Subcutaneous abdominal adipose tissue (tissue), 5 donors: Measurements from ENCODE around the gene CTAGE4.
"Not testable (repeated sequence)": the region's sequence is repeated elsewhere in the genome, so short reads cannot be mapped to it uniquely, and the experiment has no call there.

Experiments
- H3K27ac ChIP-seq: one replicate; pipeline ENCODE4 v1.7.0; 2013; ENCODE audit warnings: low read depth, mild to moderate bottlenecking, inconsistent platforms, low read length, moderate library complexity
- H3K27me3 ChIP-seq, 5 donors: one replicate each; pipeline ENCODE4 v1.7.0; 2013; ENCODE audit warnings: low read length in 5 of 5, inconsistent platforms in 1 of 5; ENCODE audit not compliant: control insufficient read depth in 5 of 5, insufficient read depth in 4 of 5
- H3K36me3 ChIP-seq, 5 donors: one replicate each; pipeline ENCODE4 v1.7.0; 2013; ENCODE audit warnings: low read length in 5 of 5; ENCODE audit not compliant: control insufficient read depth in 5 of 5, insufficient read depth in 5 of 5
- H3K4me1 ChIP-seq, 5 donors: one replicate each; pipeline ENCODE4 v1.7.0; 2013; ENCODE audit warnings: low read length in 5 of 5, mild to moderate bottlenecking in 3 of 5, moderate library complexity in 1 of 5; ENCODE audit not compliant: control insufficient read depth in 5 of 5, insufficient read depth in 5 of 5
- H3K4me3 ChIP-seq, 5 donors: one replicate each; pipeline ENCODE4 v1.7.0; 2013; ENCODE audit warnings: low read length in 5 of 5, low read depth in 1 of 5
- H3K9ac ChIP-seq, 5 donors: one replicate each; pipeline ENCODE4 v1.7.0; 2013; ENCODE audit warnings: low read length in 5 of 5, mild to moderate bottlenecking in 4 of 5, moderate library complexity in 3 of 5
- H3K9me3 ChIP-seq, 5 donors: one replicate each; pipeline ENCODE4 v1.7.0; 2013; ENCODE audit warnings: low read length in 5 of 5; ENCODE audit not compliant: control insufficient read depth in 5 of 5
- donor health status: healthy.
- donor health status: healthy.
- donor health status: healthy.
- donor health status: healthy.
- donor health status: healthy.

The CTAGE4 gene

GRCh38 chr7:144183166-144183565 is at the start of gene CTAGE4:
CTAGE4 (plus strand) TSS chr7:144183466; CDS start chr7:144183504, 38 bp downstream.
- H3K4me3 ChIP-seq, H3K9ac ChIP-seq, H3K27ac ChIP-seq, H3K27me3 ChIP-seq, H3K36me3 ChIP-seq, H3K4me1 ChIP-seq, H3K9me3 ChIP-seq: not testable (repeated sequence)

- Histone ChIP-seq H3K4me3 (no peak overlapping the region), H3K9ac (no peak overlapping the region), H3K27me3 (no peaks in the 10 kb centered on the region), H3K36me3 (no peaks in the 10 kb centered on the region), H3K27ac (no peak overlapping the region), H3K9me3 (no peaks in the 10 kb centered on the region), H3K4me1 (no peaks in the 10 kb centered on the region)
Observed at GRCh38 chr7:144134116-144134515, 49.1 kb upstream of the CTAGE4 start.

GRCh38 chr7:144137501-144137900 is 45.8 kb upstream of the CTAGE4 start:
- no peak overlapping the region for H3K4me3 ChIP-seq
- H3K27me3 ChIP-seq, result no peaks in the 10 kb centered on the region
- no peak overlapping the region for H3K9ac ChIP-seq
- no peaks in the 10 kb centered on the region for H3K36me3 ChIP-seq
- H3K27ac ChIP-seq, result no peak overlapping the region
- H3K9me3 ChIP-seq, result peaks cover 0 to 5% (median 0%) of the 10 kb centered on the region in 5 donors
- H3K4me1 ChIP-seq, result no peaks in the 10 kb centered on the region

DNA sequence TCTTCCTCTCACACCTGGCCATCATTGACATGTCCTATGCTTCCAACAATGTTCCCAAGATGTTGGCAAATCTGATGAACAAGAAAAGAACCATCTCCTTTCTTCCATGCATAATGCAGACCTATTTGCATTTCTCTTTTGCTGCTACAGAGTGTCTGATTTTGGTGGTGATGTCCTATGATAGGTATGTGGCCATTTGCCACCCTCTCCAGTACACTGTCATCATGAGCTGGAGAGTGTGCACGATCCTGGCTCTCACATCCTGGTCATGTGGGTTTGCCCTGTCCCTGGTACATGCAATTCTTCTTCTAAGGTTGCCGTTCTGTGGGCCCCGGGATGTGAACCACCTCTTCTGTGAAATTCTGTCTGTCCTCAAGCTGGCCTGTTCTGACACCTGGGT is 41.1 kb upstream of the CTAGE4 start:
- Histone ChIP-seq H3K27ac (no peak overlapping the region), H3K4me3 (no peak overlapping the region), H3K9ac (no peak overlapping the region), H3K4me1 (no peaks in the 10 kb centered on the region), H3K9me3 (peaks cover 0 to 11% (median 9%) of the 10 kb centered on the region in 5 donors), H3K36me3 (no peaks in the 10 kb centered on the region), H3K27me3 (no peaks in the 10 kb centered on the region)

GRCh38 chr7:144144426-144144825 is 38.8 kb upstream of the CTAGE4 start:
- Histone ChIP-seq H3K27me3 (no peaks in the 10 kb centered on the region), H3K27ac (no peak overlapping the region), H3K4me1 (no peaks in the 10 kb centered on the region), H3K4me3 (no peak overlapping the region), H3K9me3 (peaks cover 3 to 29% (median 24%) of the 10 kb centered on the region in 5 donors), H3K36me3 (no peaks in the 10 kb centered on the region), H3K9ac (no peak overlapping the region)

DNA sequence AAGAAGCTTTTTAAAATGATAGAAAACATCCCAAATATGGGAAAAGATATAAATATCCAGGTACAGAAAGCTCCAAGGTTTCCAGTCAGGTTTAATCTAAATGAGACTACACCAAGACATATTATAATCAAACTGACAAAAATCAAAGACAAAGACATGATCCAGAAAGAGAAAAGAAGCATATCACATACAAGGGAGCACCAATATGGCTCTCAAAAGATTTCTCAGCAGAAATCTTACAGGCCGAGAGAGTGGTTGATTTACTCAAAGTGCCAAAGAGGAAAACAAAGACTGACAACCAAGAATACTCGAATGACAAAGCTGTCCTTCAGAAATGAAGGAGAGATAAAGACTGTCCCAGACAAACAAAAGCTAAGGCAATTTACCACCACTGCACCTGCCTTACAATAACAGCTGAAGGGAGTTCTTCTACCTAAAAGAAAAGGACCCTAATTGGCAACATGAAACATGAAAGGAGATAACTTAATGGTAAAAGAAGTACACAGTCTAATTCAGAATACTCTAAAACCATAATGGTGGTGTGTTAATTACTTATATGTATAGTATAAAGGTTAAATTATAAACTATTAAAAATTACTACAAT is 34.9 kb upstream of the CTAGE4 start:
- Histone ChIP-seq H3K27ac (no peak overlapping the region), H3K9me3 (peaks cover 9 to 31% (median 25%) of the 10 kb centered on the region in 5 donors), H3K9ac (no peak overlapping the region)

GRCh38 chr7:144158861-144159260 is 24.4 kb upstream of the CTAGE4 start:
- Histone ChIP-seq H3K27me3 (peaks cover 0 to 3% (median 0%) of the 10 kb centered on the region in 5 donors), H3K4me1 (no peaks in the 10 kb centered on the region), H3K9ac (no peak overlapping the region), H3K9me3 (no peaks in the 10 kb centered on the region), H3K4me3 (no peak overlapping the region), H3K27ac (no peak overlapping the region), H3K36me3 (no peaks in the 10 kb centered on the region)

More for the DNA sequence above, 34.9 kb upstream of the CTAGE4 start:
- H3K4me1 ChIP-seq, result no peaks in the 10 kb centered on the region
- no peaks in the 10 kb centered on the region for H3K27me3 ChIP-seq
- H3K36me3 ChIP-seq, result no peaks in the 10 kb centered on the region
- peak overlapping the region in 1 of 5 donors; percentile 33 for H3K4me3 ChIP-seq

GRCh38 chr7:144164784-144165183 is 18.5 kb upstream of the CTAGE4 start:
- H3K9ac ChIP-seq, result no peak overlapping the region
- no peaks in the 10 kb centered on the region for H3K36me3 ChIP-seq
- no peaks in the 10 kb centered on the region for H3K4me1 ChIP-seq
- no peak overlapping the region for H3K27ac ChIP-seq
- no peaks in the 10 kb centered on the region for H3K27me3 ChIP-seq
- H3K9me3 ChIP-seq, result no peaks in the 10 kb centered on the region
- H3K4me3 ChIP-seq, result no peak overlapping the region

- H3K27ac ChIP-seq, H3K36me3 ChIP-seq, H3K4me1 ChIP-seq, H3K9me3 ChIP-seq, H3K4me3 ChIP-seq, H3K27me3 ChIP-seq, H3K9ac ChIP-seq: not testable (repeated sequence)
Observed at GRCh38 chr7:144171594-144172350, 11.5 kb upstream of the CTAGE4 start.

DNA sequence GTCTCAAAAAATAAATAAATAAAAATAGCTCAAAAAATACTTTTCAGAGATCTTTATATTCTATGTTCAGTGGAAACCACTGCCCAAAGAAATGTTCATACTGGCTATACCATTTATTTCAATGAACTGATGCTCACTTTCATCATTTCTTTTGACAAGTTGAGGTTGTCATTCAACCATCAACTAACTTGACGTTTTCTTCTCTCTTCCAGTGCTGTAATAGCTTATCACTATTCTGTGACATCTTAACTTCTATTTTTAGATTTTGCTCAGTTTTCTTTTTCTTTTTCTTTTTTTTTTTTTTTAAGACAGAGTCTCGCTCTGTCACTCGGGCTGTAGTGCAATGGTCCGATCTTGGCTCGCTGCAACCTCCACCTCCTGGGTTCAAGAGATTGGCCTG is 8.7 kb upstream of the CTAGE4 start:
- Histone ChIP-seq H3K4me1 (no peaks in the 10 kb centered on the region), H3K27ac (no peak overlapping the region), H3K4me3 (no peak overlapping the region), H3K36me3 (no peaks in the 10 kb centered on the region), H3K9me3 (no peaks in the 10 kb centered on the region), H3K27me3 (no peaks in the 10 kb centered on the region), H3K9ac (no peak overlapping the region)
